ENCODE data around the gene ACAD10. TPM values are rescaled to one million over a fixed set of nuclear protein-coding genes. Genes with fewer than 3 reads are reported as not detected.

ACAD10 gene
- total RNA-seq, 1 donor from 2014 or later, result 16.9 TPM

GRCh38 chr12:111768159-111768895 is 82.5 kb downstream of the ACAD10 start:
- H3K4me1 ChIP-seq (ENCODE audit: insufficient read depth, low read length), result peaks cover 18% of the 10 kb centered on the region
- H3K36me3 Mint-ChIP-seq (ENCODE audit: low read depth, unreplicated experiment), result peaks cover 3% of the 10 kb centered on the region
- peaks cover 10% of the 10 kb centered on the region for H3K27me3 Mint-ChIP-seq (ENCODE audit: low read depth, unreplicated experiment)
- H3K9me3 ChIP-seq (ENCODE audit: insufficient read depth, low read depth, low read length), result no peaks in the 10 kb centered on the region
- H3K79me2 ChIP-seq (ENCODE audit: insufficient read depth, low read length), result no peaks in the 10 kb centered on the region
- no peak for FAIRE-seq
- H3K27ac Mint-ChIP-seq (ENCODE audit: unreplicated experiment), result no peak overlapping the region
- H3K4me3 ChIP-seq (ENCODE audit: insufficient read depth, low read depth, low read length), result no peak overlapping the region
- peak overlapping the region; percentile 91 for H3K4me2 ChIP-seq (ENCODE audit: low read length)
- H3K9ac ChIP-seq (ENCODE audit: low read length), result no peak overlapping the region
- no peak overlapping the region for H3K27ac ChIP-seq (ENCODE audit: low read depth, low read length)
- peaks cover 9% of the 10 kb centered on the region for H3K4me1 Mint-ChIP-seq (ENCODE audit: low read depth, unreplicated experiment)
- peak overlapping the region; percentile 98 for H3K4me3 Mint-ChIP-seq (ENCODE audit: unreplicated experiment)
- no peak overlapping the region for H2AFZ ChIP-seq (ENCODE audit: low read depth, low read length)
- TF ChIP-seq EZH2 (IDR thresholded peaks at IDR 0.05; ENCODE audit: insufficient read depth, low read length) (no peak), CTCF (IDR thresholded peaks at IDR 0.05; ENCODE audit: insufficient read depth, low read depth, low read length) (no peak)
- no peak for DNase-seq (ENCODE audit: low read depth)
- H3K36me3 ChIP-seq (ENCODE audit: insufficient read depth, low read length), result no peaks in the 10 kb centered on the region
- H3K27me3 ChIP-seq (ENCODE audit: insufficient read depth, low read length), result peaks cover 7% of the 10 kb centered on the region
- H3K9me3 Mint-ChIP-seq (ENCODE audit: unreplicated experiment), result no peaks in the 10 kb centered on the region
- peaks cover 14% of the 10 kb centered on the region for H4K20me1 ChIP-seq (ENCODE audit: insufficient read depth, low read length)

GRCh38 chr12:111769599-111769998 is 83.7 kb downstream of the ACAD10 start:
- no peak for FAIRE-seq

More at GRCh38 chr12:111769599-111769998, 83.7 kb downstream of the ACAD10 start:
- peaks cover 25% of the 10 kb centered on the region for H3K4me1 ChIP-seq (ENCODE audit: insufficient read depth, low read length)
- H3K27ac ChIP-seq (ENCODE audit: low read depth, low read length), result no peak overlapping the region
- no peaks in the 10 kb centered on the region for H3K9me3 Mint-ChIP-seq (ENCODE audit: unreplicated experiment)
- H3K79me2 ChIP-seq (ENCODE audit: insufficient read depth, low read length), result no peaks in the 10 kb centered on the region
- no peaks in the 10 kb centered on the region for H3K36me3 ChIP-seq (ENCODE audit: insufficient read depth, low read length)
- H3K9me3 ChIP-seq (ENCODE audit: insufficient read depth, low read depth, low read length), result no peaks in the 10 kb centered on the region
- peaks cover 16% of the 10 kb centered on the region for H4K20me1 ChIP-seq (ENCODE audit: insufficient read depth, low read length)
- H3K4me3 ChIP-seq (ENCODE audit: insufficient read depth, low read depth, low read length), result no peak overlapping the region
- peaks cover 9% of the 10 kb centered on the region for H3K4me1 Mint-ChIP-seq (ENCODE audit: low read depth, unreplicated experiment)
- no peak overlapping the region for H3K4me2 ChIP-seq (ENCODE audit: low read length)
- H3K27me3 Mint-ChIP-seq (ENCODE audit: low read depth, unreplicated experiment), result no peaks in the 10 kb centered on the region
- peaks cover 4% of the 10 kb centered on the region for H3K36me3 Mint-ChIP-seq (ENCODE audit: low read depth, unreplicated experiment)
- TF ChIP-seq CTCF (IDR thresholded peaks at IDR 0.05; ENCODE audit: insufficient read depth, low read depth, low read length) (no peak), EZH2 (IDR thresholded peaks at IDR 0.05; ENCODE audit: insufficient read depth, low read length) (no peak)
- H3K27me3 ChIP-seq (ENCODE audit: insufficient read depth, low read length), result no peaks in the 10 kb centered on the region
- H3K4me3 Mint-ChIP-seq (ENCODE audit: unreplicated experiment), result no peak overlapping the region
- no peak overlapping the region for H2AFZ ChIP-seq (ENCODE audit: low read depth, low read length)
- no peak overlapping the region for H3K27ac Mint-ChIP-seq (ENCODE audit: unreplicated experiment)
- no peak for DNase-seq (ENCODE audit: low read depth)
- no peak overlapping the region for H3K9ac ChIP-seq (ENCODE audit: low read length)
